Measurements from ENCODE around the gene FAM98B. TPM values are rescaled to one million over a fixed set of nuclear protein-coding genes. Genes with fewer than 3 reads are reported as not detected.

Gene FAM98B
- total RNA-seq, 4 donors from 2014 or later, result 4.8 to 14.4 (median 9.7) TPM

DNA sequence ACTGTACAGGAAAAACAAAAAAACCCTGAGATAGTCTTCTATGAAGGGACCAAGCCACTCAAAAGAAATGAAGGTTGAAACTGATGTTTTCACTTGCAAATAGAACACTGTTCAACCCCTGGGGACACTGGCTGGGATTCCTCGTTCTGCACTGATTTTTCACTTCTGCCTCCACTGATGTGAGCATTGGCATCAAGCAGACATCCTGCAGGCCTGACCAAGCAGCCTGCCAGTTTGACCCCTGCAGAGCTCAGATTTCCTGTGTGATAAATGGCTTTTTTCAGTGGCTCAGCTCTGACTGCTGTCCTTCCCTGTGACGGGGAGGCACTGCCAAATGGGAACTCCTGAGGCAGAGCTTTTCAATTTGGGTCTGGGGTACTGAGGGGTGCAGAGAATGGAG lies 60.7 kb downstream of the FAM98B start:
- intact Hi-C loops (cut with DNase I; ENCODE audit: low total_unique reads), result no loop called here
- WGBS, 2 donors, result 52 to 56% methylated on average over 2 of the region's 2 CpGs
- no peak overlapping the region for H3K4me3 ChIP-seq (ENCODE audit: low read depth, poor library complexity, severe bottlenecking)
- DNase-seq (ENCODE audit: low spot score in 2 of 2), result no peak
- TF ChIP-seq, protein P1, sequence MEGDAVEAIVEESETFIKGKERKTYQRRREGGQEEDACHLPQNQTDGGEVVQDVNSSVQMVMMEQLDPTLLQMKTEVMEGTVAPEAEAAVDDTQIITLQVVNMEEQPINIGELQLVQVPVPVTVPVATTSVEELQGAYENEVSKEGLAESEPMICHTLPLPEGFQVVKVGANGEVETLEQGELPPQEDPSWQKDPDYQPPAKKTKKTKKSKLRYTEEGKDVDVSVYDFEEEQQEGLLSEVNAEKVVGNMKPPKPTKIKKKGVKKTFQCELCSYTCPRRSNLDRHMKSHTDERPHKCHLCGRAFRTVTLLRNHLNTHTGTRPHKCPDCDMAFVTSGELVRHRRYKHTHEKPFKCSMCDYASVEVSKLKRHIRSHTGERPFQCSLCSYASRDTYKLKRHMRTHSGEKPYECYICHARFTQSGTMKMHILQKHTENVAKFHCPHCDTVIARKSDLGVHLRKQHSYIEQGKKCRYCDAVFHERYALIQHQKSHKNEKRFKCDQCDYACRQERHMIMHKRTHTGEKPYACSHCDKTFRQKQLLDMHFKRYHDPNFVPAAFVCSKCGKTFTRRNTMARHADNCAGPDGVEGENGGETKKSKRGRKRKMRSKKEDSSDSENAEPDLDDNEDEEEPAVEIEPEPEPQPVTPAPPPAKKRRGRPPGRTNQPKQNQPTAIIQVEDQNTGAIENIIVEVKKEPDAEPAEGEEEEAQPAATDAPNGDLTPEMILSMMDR (IDR thresholded peaks at IDR 0.05), result no peak
- TF ChIP-seq POLR2A (IDR thresholded peaks at IDR 0.05), result no peak

DNA sequence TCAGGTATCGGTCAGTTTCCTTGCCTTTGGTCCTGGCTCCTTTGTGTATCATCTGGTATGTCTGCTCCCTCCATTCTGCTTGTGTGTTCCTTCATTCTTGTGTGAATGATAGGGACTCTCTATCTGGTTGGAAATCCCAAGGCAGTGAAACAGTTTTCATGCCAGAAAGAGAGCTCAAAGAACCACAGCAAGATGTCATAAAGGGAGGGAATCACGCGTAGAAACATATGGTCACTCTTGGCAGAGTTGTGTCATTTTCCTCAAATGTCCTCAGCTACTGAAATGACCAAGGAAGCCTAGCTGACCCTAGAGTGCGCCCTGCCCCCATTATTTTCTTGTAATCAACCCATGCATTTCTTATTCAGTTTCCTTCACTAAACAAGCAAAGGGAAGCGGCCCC lies 62.7 kb downstream of the FAM98B start:
- H3K4me3 ChIP-seq (ENCODE audit: low read depth, poor library complexity, severe bottlenecking), result no peak overlapping the region
- 84% methylated on average over 5 of the region's 5 CpGs for WGBS, 2 donors
- DNase-seq (ENCODE audit: low spot score in 2 of 2), result no peak
- intact Hi-C loops (cut with DNase I; ENCODE audit: low total_unique reads), result no loop called here
- TF ChIP-seq POLR2A (IDR thresholded peaks at IDR 0.05), result no peak

DNA sequence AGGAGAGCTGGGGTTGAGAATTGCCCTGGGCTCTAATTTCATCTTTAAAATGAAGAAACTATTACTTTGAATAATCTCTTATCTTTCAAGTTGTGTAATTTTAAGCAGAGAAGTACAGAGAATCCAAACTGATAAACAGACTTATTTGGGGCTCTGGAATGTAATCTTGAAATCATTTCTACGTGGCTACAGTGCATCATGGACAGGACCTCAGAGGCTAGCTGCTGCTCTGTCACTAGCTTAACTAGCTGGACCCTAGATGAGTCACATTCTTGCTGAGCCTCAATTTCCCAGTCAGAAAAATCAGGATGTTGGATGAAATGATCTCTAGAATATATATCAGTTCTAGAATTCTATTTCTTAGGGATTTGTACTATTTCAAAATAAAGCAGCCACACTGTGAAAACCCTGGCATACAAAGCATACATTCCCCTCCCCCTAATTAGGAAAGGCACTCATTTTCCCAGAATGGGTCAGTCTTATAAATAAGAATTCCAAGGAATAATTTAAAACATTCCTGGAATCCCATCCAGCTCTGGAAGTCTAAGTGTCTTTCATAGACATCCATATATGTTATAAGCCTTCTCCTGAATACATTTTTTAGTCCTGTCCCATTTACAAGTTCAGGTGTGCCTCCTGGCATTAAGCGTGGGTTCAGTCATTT lies 63.5 kb downstream of the FAM98B start:
- WGBS, 2 donors, result 71 to 76% methylated on average over 2 of the region's 2 CpGs
- TF ChIP-seq, protein P1 (IDR thresholded peaks at IDR 0.05), result no peak
- TF ChIP-seq POLR2A (IDR thresholded peaks at IDR 0.05), result no peak
- DNase-seq (ENCODE audit: low spot score in 2 of 2), result no peak
- intact Hi-C loops (cut with DNase I; ENCODE audit: low total_unique reads), result no loop called here
- H3K4me3 ChIP-seq (ENCODE audit: low read depth, poor library complexity, severe bottlenecking), result no peak overlapping the region

DNA sequence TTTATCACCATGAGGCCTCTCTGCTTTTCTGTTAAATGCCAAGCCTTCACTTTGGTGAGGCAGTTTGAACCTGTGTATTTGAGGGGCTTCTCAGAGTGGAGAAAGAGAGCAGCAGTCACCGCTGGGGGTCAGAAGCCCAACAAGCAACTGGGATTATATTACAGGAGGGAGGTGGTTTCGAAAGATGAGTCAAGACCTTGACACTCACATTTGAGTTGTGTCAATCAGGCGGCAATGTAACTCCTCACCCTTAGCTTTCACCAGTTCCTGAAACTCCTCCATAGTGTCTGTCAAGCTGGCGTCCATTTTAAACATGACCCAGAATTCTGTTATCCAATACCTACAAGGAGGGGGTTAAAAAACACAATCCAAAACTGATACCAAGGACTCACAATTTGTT lies 64.2 kb downstream of the FAM98B start:
- H3K4me3 ChIP-seq (ENCODE audit: low read depth, poor library complexity, severe bottlenecking), result no peak overlapping the region
- intact Hi-C loops (cut with DNase I; ENCODE audit: low total_unique reads), result no loop called here
- DNase-seq (ENCODE audit: low spot score in 2 of 2), result no peak
- WGBS, 2 donors, result 91 to 96% methylated on average over 4 of the region's 4 CpGs
- TF ChIP-seq, protein P1 (IDR thresholded peaks at IDR 0.05), result no peak
- TF ChIP-seq POLR2A (IDR thresholded peaks at IDR 0.05), result no peak

DNA sequence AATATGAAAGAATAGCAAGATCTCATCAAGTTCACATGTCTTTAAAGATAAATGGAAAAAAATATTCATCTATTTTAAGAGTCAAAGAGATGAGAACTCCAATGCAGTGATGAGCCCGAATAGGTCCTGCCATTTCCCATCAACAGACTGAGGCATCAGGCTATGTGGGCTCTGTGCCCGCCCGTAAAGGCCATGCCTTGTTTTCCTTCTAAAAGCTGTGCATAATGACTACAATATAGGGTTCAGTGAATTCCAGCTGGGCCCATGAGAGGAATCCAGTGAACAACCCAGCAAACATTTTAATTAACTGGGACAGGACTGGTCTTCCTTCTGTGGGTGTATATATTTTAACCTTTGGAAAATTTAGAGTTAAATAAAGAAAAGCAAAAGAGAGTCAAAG lies 66.1 kb downstream of the FAM98B start:
- no peak for DNase-seq (ENCODE audit: low spot score in 2 of 2)
- TF ChIP-seq, protein P1 (IDR thresholded peaks at IDR 0.05), result no peak
- no peak for TF ChIP-seq POLR2A (IDR thresholded peaks at IDR 0.05)
- intact Hi-C loops (cut with DNase I; ENCODE audit: low total_unique reads), result no loop called here
- 87 to 90% methylated on average over 3 of the region's 3 CpGs for WGBS, 2 donors
- no peak overlapping the region for H3K4me3 ChIP-seq (ENCODE audit: low read depth, poor library complexity, severe bottlenecking)

DNA sequence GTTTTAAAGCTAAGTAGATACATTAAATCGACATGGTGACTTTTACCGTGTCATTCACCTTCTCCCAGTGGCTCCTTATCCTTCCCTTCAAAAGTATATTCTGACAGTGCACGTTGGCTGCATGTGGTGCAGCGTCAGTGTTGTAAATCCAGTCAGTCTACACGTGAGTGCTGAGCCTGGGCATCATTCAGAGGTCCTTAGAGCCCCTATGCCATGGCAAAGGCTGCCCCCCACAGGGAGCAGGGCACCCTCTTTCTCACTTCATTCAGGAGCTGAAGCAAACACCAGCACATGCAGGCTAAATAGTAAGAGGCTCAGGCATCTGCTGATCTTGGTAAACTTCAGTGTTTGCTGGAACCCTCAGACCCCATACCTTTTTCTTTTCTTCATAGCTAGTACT lies 67.4 kb downstream of the FAM98B start:
- intact Hi-C loops (cut with DNase I; ENCODE audit: low total_unique reads), result no loop called here
- DNase-seq (ENCODE audit: low spot score in 2 of 2), result no peak
- H3K4me3 ChIP-seq (ENCODE audit: low read depth, poor library complexity, severe bottlenecking), result no peak overlapping the region
- 51 to 58% methylated on average over 5 of the region's 5 CpGs for WGBS, 2 donors
- TF ChIP-seq, protein P1 (IDR thresholded peaks at IDR 0.05), result no peak
- TF ChIP-seq POLR2A (IDR thresholded peaks at IDR 0.05), result no peak
